ENCODE data around the gene CHMP1A.

Gene CHMP1A

GRCh38 chr16:89596957-89597649 is 60.4 kb downstream of the CHMP1A start:
- Histone ChIP-seq H3K9me3 (ENCODE audit: control insufficient read depth, low read length) (no peaks in the 10 kb centered on the region), H3K4me3 (ENCODE audit: insufficient read depth, low read depth, low read length, poor library complexity, severe bottlenecking) (no peak overlapping the region), H3K36me3 (ENCODE audit: control insufficient read depth, insufficient read depth, low read length) (no peaks in the 10 kb centered on the region), H3K27ac (ENCODE audit: insufficient read depth, low read length, poor library complexity, severe bottlenecking) (no peak overlapping the region), H3K27me3 (replicated peaks; ENCODE audit: control insufficient read depth, insufficient read depth, low read length, poor library complexity, severe bottlenecking) (no peaks in the 10 kb centered on the region), H3K4me1 (ENCODE audit: control insufficient read depth, insufficient read depth, low read length, poor library complexity, severe bottlenecking) (peaks cover 22% of the 10 kb centered on the region)
- DNase-seq, result no peak

- H3K4me1 ChIP-seq (ENCODE audit: control insufficient read depth, insufficient read depth, low read length, poor library complexity, severe bottlenecking), result peaks cover 18% of the 10 kb centered on the region
- H3K27me3 ChIP-seq (replicated peaks; ENCODE audit: control insufficient read depth, insufficient read depth, low read length, poor library complexity, severe bottlenecking), result no peaks in the 10 kb centered on the region
- H3K27ac ChIP-seq (ENCODE audit: insufficient read depth, low read length, poor library complexity, severe bottlenecking), result no peak overlapping the region
- no peak overlapping the region for H3K4me3 ChIP-seq (ENCODE audit: insufficient read depth, low read depth, low read length, poor library complexity, severe bottlenecking)
- no peaks in the 10 kb centered on the region for H3K9me3 ChIP-seq (ENCODE audit: control insufficient read depth, low read length)
- no peaks in the 10 kb centered on the region for H3K36me3 ChIP-seq (ENCODE audit: control insufficient read depth, insufficient read depth, low read length)
- DNase-seq, result no peak
These were observed 61.3 kb downstream of the CHMP1A start for GRCh38 chr16:89596061-89596689.

- Histone ChIP-seq H3K4me1 (ENCODE audit: control insufficient read depth, insufficient read depth, low read length, poor library complexity, severe bottlenecking) (peaks cover 18% of the 10 kb centered on the region), H3K36me3 (ENCODE audit: control insufficient read depth, insufficient read depth, low read length) (no peaks in the 10 kb centered on the region), H3K27me3 (replicated peaks; ENCODE audit: control insufficient read depth, insufficient read depth, low read length, poor library complexity, severe bottlenecking) (no peaks in the 10 kb centered on the region), H3K27ac (ENCODE audit: insufficient read depth, low read length, poor library complexity, severe bottlenecking) (no peak overlapping the region), H3K9me3 (ENCODE audit: control insufficient read depth, low read length) (no peaks in the 10 kb centered on the region), H3K4me3 (ENCODE audit: insufficient read depth, low read depth, low read length, poor library complexity, severe bottlenecking) (no peak overlapping the region)
- DNase-seq, result no peak
These were observed 62.0 kb downstream of the CHMP1A start for GRCh38 chr16:89595330-89596060.

Data from effector memory CD4-positive, alpha-beta T cell (primary cell).